Putamen (tissue), 1 donor: ENCODE results near the gene ZBTB7C.

Experiments
- DNase-seq: peaks from one replicate; pipeline ENCODE4 v3.0.0-alpha.2; 2016; ENCODE audit warnings: low spot score

ZBTB7C gene

DNA sequence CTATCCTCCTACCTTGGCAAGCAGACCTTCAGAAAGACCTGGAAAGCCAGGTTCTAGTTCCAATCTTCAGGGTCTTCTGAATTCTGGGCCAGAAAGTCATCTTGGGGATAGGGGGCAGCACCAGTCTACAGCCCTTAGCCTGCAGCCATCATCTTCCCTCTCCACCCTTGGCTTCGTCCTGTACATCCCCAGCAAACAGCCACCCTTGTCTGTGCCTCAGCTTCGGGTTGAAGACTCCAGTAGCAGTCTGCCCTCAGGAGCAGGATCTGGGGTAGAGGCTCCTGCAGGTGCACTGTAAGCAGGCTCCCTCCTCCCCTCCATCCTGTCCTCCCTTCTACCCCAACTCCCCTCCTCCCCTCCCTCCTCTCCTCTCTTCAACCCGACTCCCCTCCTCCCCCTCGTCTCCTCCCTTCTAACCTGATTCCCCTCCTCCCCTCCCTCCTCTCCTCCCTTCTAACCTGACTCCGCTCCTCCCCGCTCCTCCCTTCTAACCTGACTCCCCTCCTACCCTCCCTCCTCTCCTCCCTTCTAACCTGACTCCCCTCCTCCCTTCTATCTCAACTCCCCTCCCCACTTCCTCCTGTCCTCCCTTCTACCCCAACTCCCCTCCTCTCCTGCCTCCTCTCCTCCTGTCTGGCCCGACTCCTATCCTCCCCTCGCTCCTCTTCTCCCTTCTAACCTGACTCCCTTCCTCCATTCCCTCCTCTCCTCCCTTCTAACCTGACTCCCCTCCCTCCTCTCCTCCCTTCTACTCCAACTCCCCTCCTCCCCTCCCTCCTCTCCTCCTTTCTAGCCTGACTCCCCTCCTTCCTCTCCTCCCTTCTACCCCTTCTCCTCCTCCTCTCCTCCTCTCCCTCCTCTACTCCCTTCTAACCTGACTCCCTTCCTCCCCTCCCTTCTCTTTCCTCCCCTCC lies 388.6 kb downstream of the ZBTB7C start:
- DNase-seq, result no peak

DNA sequence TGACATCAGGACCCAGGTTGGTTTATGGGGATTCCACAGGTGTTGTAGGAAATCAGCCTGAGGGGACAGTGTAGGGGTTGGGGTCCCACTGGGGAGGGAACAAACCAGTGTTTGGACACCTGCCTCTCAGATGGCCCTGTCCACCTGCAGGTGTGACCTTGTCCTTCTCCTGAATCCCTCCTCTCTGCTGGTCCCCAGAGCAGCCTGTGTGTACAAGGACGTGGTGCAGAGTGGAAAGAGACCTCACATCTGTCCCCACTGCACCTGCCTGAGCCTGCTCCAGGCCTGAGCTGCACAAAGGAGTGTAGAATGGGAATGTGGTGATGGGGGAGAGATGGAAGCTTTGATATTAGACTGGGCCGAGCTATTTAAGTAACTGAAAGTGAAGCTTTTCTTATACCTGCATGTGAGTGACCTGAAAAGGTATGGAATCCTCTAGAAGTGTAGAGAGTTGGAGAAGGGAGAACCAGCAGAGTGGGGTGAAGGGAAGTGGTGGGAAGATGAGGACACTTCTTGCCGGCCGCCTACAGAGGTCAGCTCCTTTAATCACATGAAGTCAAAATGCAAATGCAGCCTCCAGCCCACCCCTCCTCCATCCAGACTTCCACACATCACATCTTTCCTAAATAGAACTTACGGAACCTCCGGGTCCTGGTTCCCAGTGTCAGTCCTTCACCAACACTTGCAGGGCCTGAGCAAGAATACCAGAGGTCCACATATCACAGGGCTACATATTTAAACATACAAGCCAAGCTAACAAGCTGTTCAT lies 389.4 kb downstream of the ZBTB7C start:
- no peak for DNase-seq

DNA sequence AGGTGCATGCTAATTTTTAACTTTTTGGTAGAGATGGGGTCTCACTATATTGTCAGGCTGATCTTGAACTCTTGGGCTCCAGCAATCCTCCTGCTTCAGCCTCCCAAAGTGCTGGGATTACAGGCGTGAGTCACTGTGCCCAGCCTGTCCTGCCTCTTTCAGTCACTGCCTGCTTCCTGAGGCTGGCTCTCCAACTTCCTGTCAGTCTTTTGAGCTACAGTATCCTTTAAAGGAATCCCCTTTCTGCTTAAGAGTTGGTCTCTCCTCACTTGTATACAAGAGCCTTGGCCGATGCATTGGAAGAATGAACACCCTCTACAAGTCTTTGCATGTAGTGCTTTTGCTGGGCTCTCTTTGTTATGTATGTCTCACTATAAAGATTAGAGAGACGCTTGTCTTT lies 390.3 kb downstream of the ZBTB7C start:
- no peak for DNase-seq

DNA sequence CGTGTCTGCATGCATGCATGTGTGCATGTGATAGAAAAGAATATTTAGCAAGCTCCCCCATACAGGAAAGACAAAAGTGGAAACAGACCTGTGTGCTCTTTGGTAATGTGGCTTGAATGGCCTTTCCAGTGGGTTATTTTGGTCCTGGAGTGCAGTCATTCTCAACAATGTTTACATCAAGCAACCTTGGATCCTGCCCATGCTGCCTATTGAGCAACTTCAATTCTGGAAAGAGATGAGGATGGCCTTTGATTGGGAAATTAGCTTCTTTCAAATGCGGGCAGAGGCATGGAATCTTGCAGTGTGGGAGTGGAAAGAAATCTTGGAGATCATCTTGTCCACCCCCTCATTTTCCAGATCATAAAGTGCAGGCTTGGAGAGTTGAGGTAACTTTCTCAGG lies 391.5 kb downstream of the ZBTB7C start:
- no peak for DNase-seq

DNA sequence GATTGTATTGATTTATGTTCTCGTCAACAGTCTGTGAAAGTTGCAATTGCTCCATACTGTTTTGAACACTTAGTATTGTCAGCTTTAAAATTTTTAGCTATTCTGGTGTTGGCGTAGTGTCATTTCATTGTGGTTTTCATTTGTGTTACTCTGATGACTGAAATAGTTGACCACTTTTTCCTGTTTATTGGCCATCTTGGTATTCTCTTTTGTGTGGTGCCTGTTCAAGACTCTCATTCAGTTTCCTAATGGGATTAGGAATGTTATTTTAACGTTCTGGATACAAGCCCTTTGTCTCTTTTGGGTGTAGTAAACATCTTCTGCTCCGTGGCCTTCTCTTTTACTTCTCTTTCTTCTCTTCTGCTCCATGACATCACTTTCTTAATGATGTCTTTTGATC lies 396.0 kb downstream of the ZBTB7C start:
- DNase-seq, result no peak

DNA sequence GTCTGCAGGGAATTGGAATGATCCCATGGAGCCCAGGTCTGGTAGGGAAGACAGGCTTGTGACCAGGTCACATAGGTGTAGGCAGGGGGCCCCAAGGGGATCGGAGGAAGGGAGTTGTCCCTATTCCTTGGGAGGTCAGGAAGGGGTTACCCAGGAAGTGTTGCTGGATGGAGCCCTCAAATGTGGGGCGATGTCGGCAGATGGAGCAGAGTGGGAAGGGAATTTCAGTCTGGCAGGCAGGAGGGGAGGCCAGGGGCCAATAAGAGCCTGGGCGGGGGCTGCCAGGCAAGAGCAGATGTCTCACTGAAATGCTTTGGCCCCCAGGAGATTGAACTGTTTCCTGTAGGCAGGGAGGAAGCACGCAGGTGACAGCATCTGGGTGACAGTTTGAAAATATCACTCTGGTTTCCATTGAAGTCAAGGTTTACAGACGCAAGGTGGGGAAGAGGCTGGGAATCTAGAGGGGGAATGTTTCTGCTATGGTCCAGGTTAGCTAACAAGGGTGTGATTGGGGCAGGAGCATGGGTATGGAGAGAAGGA lies 397.2 kb downstream of the ZBTB7C start:
- DNase-seq, result no peak

DNA sequence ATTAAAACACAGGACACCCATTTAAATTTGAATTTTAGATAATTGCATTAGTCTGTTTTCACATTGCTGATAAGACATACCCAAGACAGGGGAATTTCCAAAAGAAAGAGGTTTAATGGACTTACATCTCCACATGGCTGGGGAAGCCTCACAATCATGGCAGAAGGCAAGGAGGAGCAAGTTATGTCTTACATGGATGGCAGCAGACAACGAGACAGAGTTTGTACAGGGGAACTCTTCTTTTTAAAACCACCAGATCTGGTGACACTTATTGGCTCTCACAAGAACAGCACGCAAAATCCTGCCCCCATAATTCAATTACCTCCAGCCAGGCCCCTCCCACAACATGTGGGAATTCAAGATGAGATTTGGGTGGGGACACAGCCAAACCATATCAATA lies 398.9 kb downstream of the ZBTB7C start:
- no peak for DNase-seq

DNA sequence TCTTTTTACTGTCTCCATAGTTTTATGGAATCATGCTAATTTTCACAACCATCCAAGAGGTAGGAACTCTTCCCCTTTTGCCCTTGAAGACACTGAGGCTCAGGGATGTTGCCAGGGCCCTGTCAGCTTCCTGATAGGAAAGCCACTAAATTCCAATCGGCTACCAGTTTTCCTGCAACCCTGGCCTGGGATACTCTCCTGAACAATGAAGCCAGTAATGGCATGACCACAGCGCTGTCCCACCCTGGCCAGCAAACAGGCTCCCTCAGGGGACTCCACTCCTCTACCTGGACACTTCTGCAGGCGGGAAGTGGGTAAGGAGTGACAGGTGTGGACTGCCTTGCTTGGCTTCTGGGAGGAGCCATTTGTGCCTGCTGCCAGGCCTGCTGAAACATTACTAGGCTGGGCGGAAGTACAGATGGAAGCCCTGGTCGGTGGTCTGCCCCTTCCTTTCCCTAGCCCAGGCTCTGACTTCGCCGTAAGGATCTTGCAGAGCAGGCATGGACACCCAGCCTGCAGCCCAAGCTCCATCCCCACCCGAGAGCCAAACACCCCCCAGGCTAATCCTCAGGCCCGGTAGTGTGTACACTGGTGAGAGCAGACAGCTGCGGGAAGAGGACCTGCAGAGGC lies 400.0 kb downstream of the ZBTB7C start:
- DNase-seq, result no peak

DNA sequence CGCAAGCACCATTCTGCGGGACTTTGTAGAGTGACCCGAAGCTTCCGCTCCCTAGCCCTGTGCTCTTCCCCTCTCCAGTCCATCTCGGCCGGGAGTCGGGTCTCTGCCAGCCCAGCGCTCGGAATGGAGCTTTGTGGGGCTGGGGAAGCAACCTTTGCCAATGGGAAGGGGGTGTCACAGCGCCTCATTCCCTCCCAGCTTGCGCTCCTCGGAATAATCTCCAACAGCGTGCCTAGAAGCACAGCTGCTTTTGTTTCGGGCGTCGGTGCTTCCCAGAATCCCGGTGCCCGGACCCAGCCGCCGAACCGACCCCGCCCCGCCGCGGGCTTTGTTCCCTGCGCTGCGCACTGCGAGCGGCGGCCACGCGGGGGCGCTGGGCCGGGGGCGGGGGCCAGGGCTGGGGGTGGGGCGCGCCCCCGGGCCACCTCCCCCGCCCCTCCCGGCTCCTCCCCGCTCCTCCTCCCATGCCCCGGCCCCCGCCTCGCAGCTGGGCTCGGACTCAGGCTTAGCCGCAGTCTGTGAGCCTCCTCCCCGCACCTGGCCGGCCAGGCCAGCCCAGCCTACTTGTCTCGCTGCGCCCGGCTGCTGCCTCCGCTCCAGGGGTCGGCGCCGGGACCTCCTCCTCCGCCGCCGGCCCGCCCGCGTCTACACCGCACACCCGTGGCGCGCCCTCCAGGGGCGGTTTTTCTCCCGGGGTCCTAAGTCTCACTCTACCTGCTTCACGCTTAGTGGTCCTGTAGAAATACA lies 401.1 kb downstream of the ZBTB7C start:
- DNase-seq, result no peak

DNA sequence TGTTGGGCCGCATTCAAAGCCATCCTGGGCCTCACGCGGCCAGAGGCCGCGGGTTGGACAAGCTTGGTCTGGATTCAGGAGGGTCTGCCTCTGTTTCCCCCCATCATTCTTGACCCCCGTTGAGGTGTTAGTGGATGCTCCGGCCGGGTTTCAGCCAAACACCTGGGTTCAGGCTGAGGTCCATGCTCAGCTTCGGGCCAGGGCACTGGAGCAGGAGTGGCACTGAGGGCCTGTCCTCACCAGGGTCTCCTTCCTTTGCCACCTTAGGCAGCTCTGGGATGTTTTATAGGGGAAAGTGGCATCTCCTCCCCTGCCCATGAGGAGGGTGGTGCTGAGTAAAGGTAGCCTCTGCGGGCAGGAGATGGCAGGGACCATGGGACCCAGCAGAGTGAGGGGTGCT lies 401.8 kb downstream of the ZBTB7C start:
- DNase-seq, result no peak

DNA sequence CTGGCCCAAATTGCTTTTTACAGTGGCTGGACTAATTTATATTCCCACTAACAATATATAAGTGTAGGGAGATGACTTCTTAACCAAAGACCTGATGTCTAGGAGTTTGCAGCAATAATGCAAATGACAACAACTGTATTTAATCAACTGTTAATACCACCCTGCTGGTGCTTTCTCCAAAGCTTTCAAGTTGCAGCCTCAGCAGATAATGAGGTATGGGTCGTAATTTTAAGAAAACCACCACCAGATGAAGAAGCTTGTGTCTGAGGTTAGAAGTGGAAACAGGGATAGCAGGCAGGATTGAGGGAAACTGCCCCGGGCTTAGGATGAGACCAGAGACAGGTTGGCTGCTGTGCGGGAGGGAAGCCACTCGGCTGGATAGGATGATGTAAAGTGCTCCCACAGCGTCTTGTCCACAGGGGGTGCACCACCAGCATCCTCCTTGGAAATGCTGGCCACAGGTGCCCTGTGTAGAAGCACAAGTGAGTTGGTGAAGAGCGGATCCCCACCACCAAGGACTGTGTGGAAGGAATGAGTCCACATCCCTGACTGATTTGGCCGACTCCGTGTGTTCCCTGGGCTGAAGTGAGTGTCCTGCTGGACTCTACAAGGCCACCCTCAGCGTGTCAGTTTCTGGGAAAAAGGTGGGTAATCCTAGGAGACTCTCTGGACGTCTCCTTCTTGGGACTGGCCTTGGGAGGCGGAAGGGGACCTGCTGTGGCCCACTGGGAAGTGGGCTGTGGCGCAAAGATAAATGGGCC lies 402.6 kb downstream of the ZBTB7C start:
- DNase-seq, result no peak

DNA sequence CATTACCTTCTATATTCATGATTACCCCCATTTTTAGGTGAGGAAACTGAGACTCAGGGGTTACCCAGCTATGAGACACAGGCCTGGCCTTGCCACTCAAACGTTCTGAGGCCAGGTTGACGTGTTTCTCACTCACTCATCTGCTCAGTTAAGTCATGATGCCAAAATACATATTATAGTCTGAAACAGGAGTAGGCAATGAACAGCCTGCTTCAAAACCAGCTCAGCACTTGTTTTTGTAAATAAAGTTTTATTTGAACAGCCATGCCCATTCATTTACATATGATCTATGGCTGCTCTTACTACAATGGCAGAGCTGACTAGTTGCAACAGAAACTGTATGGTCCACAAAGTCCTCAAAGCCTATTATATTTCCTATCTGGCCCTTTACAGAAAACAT lies 404.6 kb downstream of the ZBTB7C start:
- DNase-seq, result no peak

DNA sequence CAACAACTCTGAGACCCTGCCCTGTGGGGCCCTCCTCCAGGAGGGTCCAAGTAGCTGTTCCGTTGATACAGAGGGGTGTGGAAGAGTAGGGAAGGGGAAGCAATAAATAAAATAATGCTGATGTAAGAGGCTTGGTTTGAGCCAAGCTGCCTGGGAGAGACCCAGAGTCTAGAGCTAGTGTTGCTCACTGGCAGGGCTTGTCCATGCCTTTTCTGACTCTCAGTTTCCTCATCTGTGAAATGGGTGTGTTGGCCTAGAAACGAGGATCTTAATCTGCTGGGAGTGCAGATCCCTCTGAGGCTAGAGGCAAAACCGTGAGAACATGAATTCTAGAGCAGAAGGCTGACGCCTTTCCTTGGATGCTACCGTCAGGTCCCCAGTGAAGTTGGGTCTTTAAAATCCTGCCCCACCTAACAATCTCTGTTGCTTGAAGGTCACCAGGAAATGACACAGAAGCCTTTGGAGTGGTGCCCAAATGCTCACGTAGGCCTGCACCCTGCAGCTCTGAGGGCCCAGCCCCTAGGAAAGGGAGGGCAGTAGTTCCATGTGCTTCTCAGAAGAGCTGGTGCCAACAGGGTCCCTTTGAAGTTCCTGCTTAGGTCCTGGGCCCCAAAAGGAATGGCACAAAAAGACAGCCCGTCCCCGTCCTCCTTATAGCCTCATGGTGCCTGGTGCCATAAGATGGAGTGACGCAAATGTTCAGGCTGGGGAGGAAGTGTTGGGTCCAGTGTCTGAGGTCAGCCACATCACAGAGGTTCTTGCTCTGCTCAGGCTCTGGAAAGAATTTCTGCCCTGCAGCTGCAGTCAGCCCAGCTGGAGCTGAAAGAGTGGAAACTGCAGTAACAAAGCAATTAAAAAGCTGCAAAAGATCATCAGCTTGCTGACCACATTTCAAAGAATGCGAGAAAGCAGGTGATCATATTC lies 405.5 kb downstream of the ZBTB7C start:
- no peak for DNase-seq

DNA sequence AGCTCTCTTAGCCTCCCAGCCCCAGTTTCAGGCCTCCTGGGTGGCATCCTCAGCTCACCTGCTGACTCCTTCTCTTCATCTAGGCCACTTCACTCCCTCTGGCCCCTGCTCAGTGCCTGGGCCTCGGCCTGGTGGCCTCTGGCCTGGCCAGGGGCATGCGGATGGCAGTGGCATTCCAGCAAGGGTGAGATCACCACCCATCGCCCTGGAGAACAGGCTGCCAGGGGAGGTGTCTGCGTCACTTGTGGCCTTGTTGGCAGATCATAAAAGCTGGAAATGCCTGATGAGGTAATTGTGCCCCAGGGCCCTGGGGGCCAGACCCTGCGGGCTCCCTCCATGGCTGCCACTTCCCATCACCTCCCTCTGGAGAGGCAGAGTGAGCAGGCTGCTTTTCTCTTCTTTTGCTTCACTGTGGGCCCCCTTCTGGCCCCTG lies 406.2 kb downstream of the ZBTB7C start:
- DNase-seq, result no peak

DNA sequence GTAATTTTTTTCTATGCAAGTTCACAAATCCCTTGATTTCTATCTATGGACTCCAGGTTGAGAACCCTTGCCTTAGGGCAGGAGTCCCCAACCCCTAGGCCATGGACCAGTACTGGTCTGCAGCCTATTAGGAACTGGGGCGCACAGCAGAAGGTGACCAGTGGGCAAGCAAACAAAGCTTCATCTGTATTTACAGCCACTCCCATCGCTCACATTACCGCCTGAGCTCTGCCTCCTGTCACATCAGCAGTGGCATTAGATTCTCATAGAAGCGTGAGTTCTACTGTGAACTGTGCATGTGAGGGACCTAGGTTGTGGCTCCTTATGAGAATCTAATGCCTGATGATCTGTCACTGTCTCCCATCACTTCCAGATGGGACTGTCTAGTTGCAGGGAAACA lies 408.5 kb downstream of the ZBTB7C start:
- no peak for DNase-seq

DNA sequence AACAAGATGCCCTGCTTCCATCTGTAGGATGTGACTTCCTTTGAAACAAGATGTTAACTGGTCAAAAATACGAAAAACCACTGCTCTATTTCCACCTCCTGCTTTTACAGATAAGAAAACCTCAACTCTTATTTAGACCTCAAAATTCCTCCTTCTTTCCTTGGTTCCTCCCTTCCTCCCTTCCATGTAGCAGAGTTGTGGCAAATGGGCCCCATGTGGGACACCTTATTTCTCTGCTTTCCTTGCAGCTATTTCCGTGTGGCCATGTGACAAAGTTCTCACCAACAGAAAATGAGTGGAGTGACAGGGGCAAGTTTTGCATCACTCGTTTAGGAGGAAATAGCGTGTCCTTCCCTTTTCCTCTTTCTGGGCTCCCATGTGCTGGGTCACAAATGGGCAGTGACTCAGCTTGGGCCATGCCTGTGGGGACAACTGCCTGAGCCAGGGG lies 409.4 kb downstream of the ZBTB7C start:
- no peak for DNase-seq

DNA sequence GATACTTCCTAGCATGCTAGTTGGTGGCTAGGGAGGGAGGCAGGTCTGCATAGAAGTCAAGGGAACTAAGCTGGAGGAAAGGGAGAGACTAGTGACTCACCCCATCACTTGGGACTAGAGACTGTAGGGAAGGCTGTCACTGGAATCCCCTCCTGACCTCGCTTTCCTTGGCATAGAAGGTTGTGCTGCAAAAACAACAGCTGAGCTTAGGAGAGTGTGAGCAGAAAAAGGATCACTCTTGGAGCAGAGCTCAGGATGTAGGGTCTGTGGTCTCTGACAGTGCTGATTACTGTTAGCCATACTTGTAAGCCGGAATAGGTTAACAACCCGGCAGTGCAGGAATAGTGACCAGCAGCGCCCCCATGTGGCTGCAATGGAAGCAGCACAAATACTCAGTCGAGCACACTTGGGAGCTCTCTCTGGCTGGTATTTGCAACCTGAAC lies 411.8 kb downstream of the ZBTB7C start:
- no peak for DNase-seq

DNA sequence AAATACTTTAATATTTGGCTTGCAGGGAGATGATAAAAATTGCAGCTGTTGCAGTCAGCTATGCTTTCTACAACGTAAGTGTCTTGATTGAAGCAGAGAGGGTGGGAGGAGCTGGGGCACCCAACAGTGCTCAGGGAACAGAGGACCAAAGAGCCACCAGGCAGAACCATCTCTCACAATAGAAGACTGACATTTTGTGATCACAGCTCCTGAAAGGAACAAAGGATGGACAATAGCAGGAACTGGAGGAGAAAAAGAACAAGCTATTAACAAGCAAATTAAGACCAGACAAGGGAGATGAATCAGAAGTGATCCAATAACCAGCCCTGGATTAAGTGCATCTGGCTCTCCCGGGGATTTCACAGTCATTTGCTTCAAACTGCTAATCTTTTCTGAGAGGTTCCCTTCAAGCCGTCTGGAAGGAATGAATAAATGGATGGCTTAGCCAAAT lies 413.1 kb downstream of the ZBTB7C start:
- no peak for DNase-seq

DNA sequence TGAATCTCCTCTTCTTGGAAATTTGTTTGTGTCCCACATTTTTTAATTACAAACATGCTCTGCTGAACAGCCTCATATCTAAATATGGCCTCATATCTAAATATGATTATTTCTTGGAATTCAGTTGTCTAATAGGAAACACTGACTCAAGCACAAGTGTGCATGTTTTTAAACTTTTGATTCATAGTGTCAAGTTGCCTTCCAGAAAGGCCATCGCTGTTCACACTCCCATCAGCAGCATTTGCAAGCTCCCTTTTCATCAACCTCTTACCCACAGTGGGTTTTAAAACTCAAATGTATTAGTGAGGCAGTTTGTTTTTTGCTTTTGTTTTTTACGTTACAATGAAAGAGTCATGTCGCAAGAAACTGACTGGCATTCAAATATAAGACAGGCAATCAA lies 413.5 kb downstream of the ZBTB7C start:
- DNase-seq, result no peak

DNA sequence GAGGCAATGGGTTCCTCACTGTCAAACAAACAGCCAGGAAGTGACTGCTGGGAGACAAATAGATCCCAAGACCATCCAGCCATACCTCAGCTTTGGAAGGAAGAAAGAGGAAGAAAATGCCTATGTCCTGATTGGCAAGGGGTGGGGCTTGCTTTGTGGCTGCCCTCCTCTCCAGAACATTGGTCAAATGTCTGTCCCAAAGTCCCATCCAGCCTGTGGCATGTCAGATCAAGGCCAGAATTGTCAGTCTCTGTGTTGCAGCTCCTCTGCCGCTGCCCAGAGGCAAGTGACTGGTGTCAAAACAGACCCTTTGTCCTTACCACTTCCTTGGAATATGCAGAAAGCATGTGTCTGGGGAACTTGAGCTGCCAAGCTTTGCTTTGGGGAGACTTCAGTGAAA lies 415.8 kb downstream of the ZBTB7C start:
- DNase-seq, result no peak
